Mucosa of descending colon (tissue), 3 donors: ENCODE measurements around the gene CLEC10A. TPM values are rescaled to one million over a fixed set of nuclear protein-coding genes. Genes with fewer than 3 reads are reported as not detected.

Experiments
- ATAC-seq: fragments of 200-7000 bp; cut with Tn5 transposase; one replicate; pipeline ENCODE4 v1.9.1; 2020; ENCODE audit warnings: mild to moderate bottlenecking, moderate library complexity
- DNase-seq, 3 donors: peaks; one replicate each; pipeline ENCODE4 v3.0.0-alpha.2; 2020
- H3K36me3 ChIP-seq: fragments of 200-600 bp; one replicate; pipeline ENCODE4 v1.8.0; 2021; ENCODE audit warnings: low read depth, mild to moderate bottlenecking
- H3K4me1 ChIP-seq: fragments of 200-600 bp; one replicate; pipeline ENCODE4 v1.8.0; 2021; ENCODE audit warnings: low read depth, mild to moderate bottlenecking
- H3K4me3 ChIP-seq: fragments of 200-600 bp; one replicate; pipeline ENCODE4 v1.8.0; 2021; ENCODE audit warnings: mild to moderate bottlenecking
- H3K9me3 ChIP-seq: fragments of 200-600 bp; one replicate; pipeline ENCODE4 v1.8.0; 2021; ENCODE audit warnings: mild to moderate bottlenecking
- CTCF ChIP-seq: fragments of 200-600 bp; IDR thresholded peaks from one replicate; pipeline ENCODE4 v1.8.0; 2022; ENCODE audit warnings: antibody characterized with exemption, mild to moderate bottlenecking
- intact Hi-C, 2 donors: fragments of 100-400 bp; cut with DNase I in 1 of 2; cut with micrococcal nuclease in 1 of 2; formaldehyde crosslinking; loops; one replicate each; pipeline versions ENCODE4 v1.11.0 to v1.11.1; 2022; cut with DNase I, micrococcal nuclease
- total RNA-seq, 3 donors: library from RNA; stranded (reverse); fragmentation: NEBNext Ultra II Directional in 2 of 3; extraction: Animal tissue kit (Norgen Biotek cat#: 25700) in 2 of 3; gene quantifications; one replicate each; pipeline versions ENCODE4 v1.2.1 to v1.2.4, GENCODE V29; 2021 to 2023
- donor health status: DM: no; HTN: no; CAD: no; lungs with moderate emphysema.
- donor health status: DM: no; HTN: no; CAD: no.
- donor health status: DM: no; HTN: yes; CAD: no.

The CLEC10A gene
- total RNA-seq, 3 donors from 2014 or later, result 3.1 to 15.1 (median 8.9) TPM

DNA sequence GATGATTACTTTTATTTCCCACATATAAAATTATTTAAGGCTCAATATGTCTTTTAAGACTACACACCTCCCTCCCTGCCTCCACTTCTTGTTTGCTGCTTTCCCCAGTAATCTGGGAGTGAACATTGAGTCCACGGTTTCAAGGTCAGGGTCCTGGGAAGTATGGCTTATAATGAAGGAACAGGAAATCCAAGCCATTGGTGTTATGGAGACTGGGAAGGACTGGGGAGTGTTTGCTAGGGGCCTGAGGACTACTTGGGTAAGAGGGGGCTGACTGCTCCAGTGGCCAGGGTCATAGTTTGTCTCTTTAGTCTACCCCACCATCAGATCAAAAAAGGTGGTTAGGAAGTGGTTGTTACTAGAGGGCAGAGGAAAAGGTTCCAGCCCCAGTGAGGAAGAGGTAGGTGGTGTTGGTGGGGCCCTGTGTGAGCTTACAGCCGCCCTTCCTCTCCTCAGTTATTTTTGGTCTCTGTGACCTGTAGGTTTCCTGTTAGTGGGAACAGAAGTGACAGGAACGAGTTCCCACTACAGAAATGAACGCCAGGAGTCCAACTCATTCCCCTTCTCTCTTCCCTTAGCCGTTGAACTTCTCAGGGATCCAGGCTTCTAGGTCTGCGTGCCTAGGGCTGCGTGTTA is 45.0 kb downstream of the CLEC10A start:
- H3K4me3 ChIP-seq, result no peak overlapping the region
- H3K9me3 ChIP-seq, result no peaks in the 10 kb centered on the region
- peak; percentile 38 for ATAC-seq
- peaks cover 15% of the 10 kb centered on the region for H3K4me1 ChIP-seq
- intact Hi-C loops, result no loop called here
- DNase-seq, result no peak
- TF ChIP-seq CTCF, result no peak
- no peaks in the 10 kb centered on the region for H3K36me3 ChIP-seq

DNA sequence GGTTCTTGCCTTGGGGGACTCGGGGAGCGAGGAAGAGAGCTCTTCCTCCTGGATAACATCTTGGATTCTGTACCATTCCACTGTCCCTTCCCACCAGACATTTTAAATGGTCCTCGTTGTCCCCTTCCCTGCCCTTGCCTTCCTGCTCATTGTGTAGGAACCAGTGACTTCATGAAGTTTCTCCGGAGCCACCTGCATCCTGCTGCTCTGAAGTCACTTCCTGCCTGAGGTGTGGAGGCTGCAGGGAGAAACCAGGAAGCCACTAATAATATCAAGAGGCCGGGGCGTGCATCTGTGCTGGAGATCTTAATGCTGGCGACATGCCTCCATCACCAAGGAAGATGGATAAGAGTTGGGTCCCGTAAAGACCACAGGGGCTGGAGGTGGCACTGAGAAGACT is 50.4 kb downstream of the CLEC10A start:
- DNase-seq, result no peak
- TF ChIP-seq CTCF, result no peak
- peak; percentile 58 for ATAC-seq
- no peaks in the 10 kb centered on the region for H3K9me3 ChIP-seq
- H3K36me3 ChIP-seq, result no peaks in the 10 kb centered on the region
- no peak overlapping the region for H3K4me3 ChIP-seq
- H3K4me1 ChIP-seq, result peaks cover under 1% of the 10 kb centered on the region
- intact Hi-C loops, result no loop called here

DNA sequence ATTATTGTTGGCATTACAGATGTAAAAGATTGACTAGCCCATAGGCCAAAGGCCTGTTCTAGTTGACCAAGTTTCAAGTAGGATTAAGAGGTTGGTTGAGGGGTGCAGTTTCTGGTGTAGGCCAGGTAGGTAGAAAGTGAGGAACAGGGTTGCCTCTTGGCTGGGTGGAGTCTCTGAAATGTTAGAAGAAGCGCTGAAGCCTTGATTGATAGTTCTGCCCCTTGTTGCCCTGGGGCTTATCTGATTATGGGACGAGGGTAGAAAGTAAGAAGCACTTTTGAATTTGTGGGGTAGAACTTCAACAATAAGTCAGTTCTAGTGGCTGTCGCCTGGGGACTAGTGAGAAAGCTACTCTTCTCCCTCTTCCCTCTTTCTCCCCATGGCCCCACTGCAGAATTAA is 51.0 kb downstream of the CLEC10A start:
- ATAC-seq (no peak), DNase-seq (no peak)
- no peak for TF ChIP-seq CTCF
- intact Hi-C loops, result no loop called here
- H3K36me3 ChIP-seq, result no peaks in the 10 kb centered on the region
- no peaks in the 10 kb centered on the region for H3K9me3 ChIP-seq
- no peaks in the 10 kb centered on the region for H3K4me1 ChIP-seq
- H3K4me3 ChIP-seq, result no peak overlapping the region

DNA sequence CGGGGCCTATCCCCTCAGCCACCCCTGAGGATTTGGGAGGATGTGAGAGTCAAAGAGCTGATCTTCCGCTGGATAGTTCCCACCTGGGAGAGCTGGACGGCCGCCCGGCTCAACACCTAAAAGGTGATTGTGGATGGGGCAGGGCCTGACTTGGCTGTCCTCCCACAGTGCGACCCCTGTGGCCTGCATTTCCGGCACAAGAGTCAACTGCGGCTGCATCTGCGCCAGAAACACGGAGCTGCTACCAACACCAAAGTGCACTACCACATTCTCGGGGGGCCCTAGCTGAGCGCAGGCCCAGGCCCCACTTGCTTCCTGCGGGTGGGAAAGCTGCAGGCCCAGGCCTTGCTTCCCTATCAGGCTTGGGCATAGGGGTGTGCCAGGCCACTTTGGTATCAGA is 52.7 kb downstream of the CLEC10A start:
- no peaks in the 10 kb centered on the region for H3K36me3 ChIP-seq
- H3K4me3 ChIP-seq, result no peak overlapping the region
- intact Hi-C loops, result no loop called here
- ATAC-seq (no peak), DNase-seq (no peak)
- no peak for TF ChIP-seq CTCF
- H3K4me1 ChIP-seq, result peaks cover 4% of the 10 kb centered on the region
- H3K9me3 ChIP-seq, result no peaks in the 10 kb centered on the region

- DNase-seq (no peak), ATAC-seq (no peak)
- TF ChIP-seq CTCF, result no peak
- Histone ChIP-seq H3K4me3 (no peak overlapping the region), H3K9me3 (no peaks in the 10 kb centered on the region), H3K36me3 (no peaks in the 10 kb centered on the region), H3K4me1 (peaks cover 7% of the 10 kb centered on the region)
- intact Hi-C loops, result no loop called here
Observed at GRCh38 chr17:7026471-7027115, 53.5 kb downstream of the CLEC10A start.
